Activated naive CD8-positive, alpha-beta T cell treated with anti-CD3 and anti-CD28 coated beads, Interleukin-2, amount 50 U/mL, for 24 hours (primary cell): Measurements from ENCODE around the gene PAM.
"Not testable (repeated sequence)": the region's sequence is repeated elsewhere in the genome, so short reads cannot be mapped to it uniquely, and the experiment has no call there.

Experiments
- ATAC-seq: fragments of 150-1000 bp; cut with Tn5 transposase; one replicate; pipeline ENCODE4 v1.10.0; 2021
- DNase-seq: peaks from one replicate; pipeline ENCODE4 v3.0.0; 2021
- H3K27ac Mint-ChIP-seq: one replicate; pipeline ENCODE4 v1.8.0; 2021; ENCODE audit warnings: mild to moderate bottlenecking, mixed read lengths
- H3K27me3 Mint-ChIP-seq: one replicate; pipeline ENCODE4 v1.8.0; 2021; ENCODE audit warnings: mixed read lengths
- H3K36me3 Mint-ChIP-seq: one replicate; pipeline ENCODE4 v1.8.0; 2021; ENCODE audit warnings: low read depth, mixed read lengths
- H3K4me1 Mint-ChIP-seq: one replicate; pipeline ENCODE4 v1.8.0; 2021; ENCODE audit warnings: mixed read lengths
- H3K4me3 Mint-ChIP-seq: one replicate; pipeline ENCODE4 v1.8.0; 2021; ENCODE audit warnings: mild to moderate bottlenecking, moderate library complexity, mixed read lengths
- H3K9me3 Mint-ChIP-seq: one replicate; pipeline ENCODE4 v1.8.0; 2021; ENCODE audit warnings: mixed read lengths

PAM gene

DNA sequence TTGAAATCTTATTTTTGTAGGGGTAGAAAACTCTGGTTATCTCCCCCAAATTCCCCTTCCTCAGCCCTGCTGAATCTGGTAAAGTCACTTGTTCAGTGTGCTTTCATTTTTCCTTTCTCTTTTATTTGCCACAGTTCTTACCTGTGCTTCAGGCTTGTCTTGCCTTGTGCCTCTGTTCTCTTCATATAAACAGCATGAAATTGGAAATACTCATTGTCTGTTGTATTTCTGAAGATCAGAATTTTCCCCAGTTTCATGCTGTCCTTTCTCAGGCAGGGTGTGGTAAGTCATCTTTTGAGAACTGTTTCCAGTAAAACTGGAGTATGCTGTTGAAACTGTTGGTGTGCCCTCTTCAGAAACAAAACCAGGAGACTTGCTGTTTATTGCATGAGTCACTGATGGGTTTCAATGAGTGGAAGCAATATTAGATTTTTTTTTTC is 7.0 kb downstream of the PAM start:
- Mint-ChIP-seq H3K36me3 (peaks cover 25% of the 10 kb centered on the region), H3K27me3 (no peaks in the 10 kb centered on the region), H3K4me3 (peak overlapping the region; percentile 76), H3K4me1 (peaks cover 91% of the 10 kb centered on the region), H3K9me3 (no peaks in the 10 kb centered on the region), H3K27ac (peak overlapping the region; percentile 92)
- ATAC-seq (peak; percentile 59), DNase-seq (no peak)

DNA sequence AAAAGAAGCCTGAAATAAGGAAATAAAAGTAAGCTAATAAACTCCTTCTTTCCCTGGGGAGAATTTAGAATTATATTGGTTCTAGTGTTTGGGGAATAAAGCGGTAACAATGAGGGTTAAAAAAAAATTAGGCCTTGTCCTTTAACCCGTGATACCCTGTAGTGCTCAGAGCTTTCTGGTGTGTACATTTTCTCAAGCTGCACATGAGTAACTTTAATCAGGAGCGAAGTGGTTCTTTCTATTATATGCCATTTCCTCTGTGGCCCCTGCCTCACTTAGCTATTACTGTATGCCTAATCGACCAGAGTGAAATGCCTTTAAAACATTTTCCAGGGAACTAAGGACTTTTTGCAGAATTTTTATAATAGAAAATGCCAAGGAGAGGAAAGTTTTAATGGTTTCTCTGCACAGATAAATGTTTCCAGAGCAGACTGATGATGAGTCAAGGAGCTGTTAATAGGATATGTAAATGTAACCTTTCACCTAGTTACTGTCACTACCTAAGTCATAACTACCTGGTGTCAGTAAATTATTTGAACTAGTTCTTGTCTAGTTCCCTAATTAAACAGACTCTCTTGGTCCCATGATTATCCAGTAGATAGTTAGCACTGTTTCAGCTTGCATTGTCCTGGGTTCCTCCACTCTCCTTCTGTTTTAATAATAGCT is 7.6 kb downstream of the PAM start:
- peak overlapping the region; percentile 92 for H3K27ac Mint-ChIP-seq

DNA sequence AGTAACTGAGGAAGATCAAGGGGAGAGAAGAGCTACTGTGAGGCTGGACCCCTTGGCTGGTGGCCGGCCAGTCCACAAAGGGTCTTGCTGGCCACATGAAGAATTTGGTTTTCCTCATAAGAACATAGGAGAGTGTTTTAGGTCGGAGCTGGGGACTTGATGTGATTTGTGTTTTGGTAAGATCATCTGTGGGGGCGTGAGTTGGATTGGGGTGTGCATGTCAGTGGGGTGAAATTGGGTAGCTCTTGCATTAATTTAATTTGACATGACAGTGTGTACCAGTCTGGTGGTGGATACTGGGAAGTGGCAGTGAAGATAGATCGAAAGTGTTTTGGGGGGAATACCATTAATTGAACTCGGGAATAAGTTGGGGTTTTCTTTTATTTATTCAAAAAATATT is 8.6 kb downstream of the PAM start:
- DNase-seq (no peak), ATAC-seq (no peak)
- Mint-ChIP-seq H3K4me1 (peaks cover 86% of the 10 kb centered on the region), H3K9me3 (no peaks in the 10 kb centered on the region), H3K4me3 (peak overlapping the region; percentile 76), H3K27me3 (no peaks in the 10 kb centered on the region), H3K36me3 (peaks cover 26% of the 10 kb centered on the region), H3K27ac (peak overlapping the region; percentile 92)

More for the DNA sequence above, 7.6 kb downstream of the PAM start:
- Mint-ChIP-seq H3K4me1 (peaks cover 93% of the 10 kb centered on the region), H3K36me3 (peaks cover 28% of the 10 kb centered on the region), H3K27me3 (no peaks in the 10 kb centered on the region), H3K4me3 (peak overlapping the region; percentile 76), H3K9me3 (no peaks in the 10 kb centered on the region)
- ATAC-seq, result peak; percentile 46
- DNase-seq, result no peak

DNA sequence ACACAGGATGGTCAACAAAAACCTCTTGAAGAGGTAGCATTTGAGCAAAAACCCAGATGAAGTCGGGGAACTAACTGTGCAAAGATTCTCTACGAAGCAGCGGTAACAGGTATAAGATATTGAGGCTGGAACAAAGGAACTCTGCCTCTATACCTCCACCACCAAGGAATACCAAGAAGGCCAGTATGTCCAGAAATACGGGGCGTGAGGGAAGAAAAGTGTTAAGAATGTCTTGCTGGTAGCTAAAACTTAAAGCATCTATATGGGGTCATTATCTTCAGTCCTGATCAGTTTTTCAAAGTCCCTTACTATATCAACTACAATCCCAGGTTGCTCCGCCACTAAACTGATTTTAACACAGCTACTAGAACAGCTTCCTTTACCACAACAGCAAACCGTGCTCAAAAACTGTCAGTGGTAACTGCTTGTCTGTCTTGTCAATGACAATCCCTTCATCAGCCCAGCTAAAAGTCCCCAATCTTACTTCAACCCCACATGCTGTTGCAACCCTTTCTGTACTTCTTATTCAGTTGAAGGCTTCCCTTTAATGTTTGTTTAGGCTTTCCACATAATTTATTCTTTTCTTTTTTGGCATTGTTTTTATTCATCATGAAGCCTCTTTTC is 9.4 kb downstream of the PAM start:
- H3K27me3 Mint-ChIP-seq, result no peaks in the 10 kb centered on the region
- ATAC-seq (no peak), DNase-seq (no peak)
- peak overlapping the region; percentile 69 for H3K4me3 Mint-ChIP-seq
- H3K9me3 Mint-ChIP-seq, result no peaks in the 10 kb centered on the region
- H3K36me3 Mint-ChIP-seq, result peaks cover 26% of the 10 kb centered on the region
- H3K4me1 Mint-ChIP-seq, result peaks cover 79% of the 10 kb centered on the region
- H3K27ac Mint-ChIP-seq, result peak overlapping the region; percentile 80

DNA sequence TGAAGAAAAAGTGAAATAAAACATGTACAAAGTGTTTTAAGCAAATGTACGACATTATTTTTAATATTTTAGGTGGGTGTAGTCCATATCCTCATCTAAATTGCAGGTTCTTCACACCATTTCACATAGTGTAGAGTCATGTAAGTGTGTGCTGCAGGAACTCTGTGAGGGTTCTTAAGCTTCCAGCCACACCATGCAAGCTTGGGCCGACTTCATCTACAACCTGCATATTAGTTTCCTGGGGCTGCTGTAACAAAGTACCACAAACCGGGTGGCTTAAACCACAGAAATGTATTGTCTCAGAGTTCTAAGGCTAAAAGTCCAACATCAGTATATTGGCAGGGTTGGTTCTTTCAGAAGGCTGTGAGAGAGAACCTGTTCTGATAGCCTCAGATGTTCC is 10.2 kb downstream of the PAM start:
- Mint-ChIP-seq H3K27ac (peak overlapping the region; percentile 80), H3K4me1 (peaks cover 70% of the 10 kb centered on the region), H3K4me3 (peak overlapping the region; percentile 69), H3K27me3 (no peaks in the 10 kb centered on the region), H3K36me3 (peaks cover 24% of the 10 kb centered on the region), H3K9me3 (no peaks in the 10 kb centered on the region)
- ATAC-seq, result no peak
- DNase-seq, result no peak

DNA sequence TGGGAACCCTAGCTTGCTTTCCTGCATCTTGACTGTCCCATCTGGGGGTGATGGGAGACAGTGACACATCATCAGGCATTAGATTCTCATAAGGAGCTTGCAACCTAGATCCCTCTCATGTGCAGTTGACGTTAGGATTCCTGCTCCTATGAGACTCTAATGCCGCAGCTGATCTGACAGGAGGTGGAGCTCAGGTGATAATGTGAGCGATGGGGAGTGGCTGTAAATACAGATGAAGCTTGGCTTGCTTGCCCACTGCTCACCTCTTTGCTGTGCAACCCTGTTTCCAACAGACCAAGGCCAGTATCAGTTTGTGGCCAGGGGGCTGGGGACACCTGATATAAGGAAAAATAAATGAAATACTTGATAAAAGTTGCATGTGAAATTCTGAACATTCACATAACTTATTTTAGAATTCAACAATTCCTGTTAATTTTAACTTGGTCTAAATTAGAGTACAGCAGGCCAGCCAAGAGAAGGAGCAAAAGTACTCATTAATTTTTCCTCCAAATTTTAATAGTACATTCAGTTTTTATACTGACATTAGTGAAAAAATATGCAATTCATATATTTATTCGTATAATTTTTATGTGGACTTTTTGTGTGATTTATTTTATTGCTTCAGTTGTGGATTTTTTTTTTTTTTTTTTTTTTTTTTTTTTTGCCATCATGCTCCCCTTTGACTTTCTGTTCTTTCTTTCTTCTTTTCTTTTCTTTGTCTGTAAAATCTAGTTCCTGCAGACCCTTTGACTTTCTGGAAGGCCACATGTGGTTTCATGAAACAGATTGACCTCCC is 11.4 kb downstream of the PAM start:
- Mint-ChIP-seq H3K9me3 (no peaks in the 10 kb centered on the region), H3K4me1 (peaks cover 59% of the 10 kb centered on the region), H3K27me3 (no peaks in the 10 kb centered on the region), H3K36me3 (peaks cover 24% of the 10 kb centered on the region), H3K27ac (peak overlapping the region; percentile 81), H3K4me3 (peak overlapping the region; percentile 24)
- DNase-seq, result no peak
- no peak for ATAC-seq

DNA sequence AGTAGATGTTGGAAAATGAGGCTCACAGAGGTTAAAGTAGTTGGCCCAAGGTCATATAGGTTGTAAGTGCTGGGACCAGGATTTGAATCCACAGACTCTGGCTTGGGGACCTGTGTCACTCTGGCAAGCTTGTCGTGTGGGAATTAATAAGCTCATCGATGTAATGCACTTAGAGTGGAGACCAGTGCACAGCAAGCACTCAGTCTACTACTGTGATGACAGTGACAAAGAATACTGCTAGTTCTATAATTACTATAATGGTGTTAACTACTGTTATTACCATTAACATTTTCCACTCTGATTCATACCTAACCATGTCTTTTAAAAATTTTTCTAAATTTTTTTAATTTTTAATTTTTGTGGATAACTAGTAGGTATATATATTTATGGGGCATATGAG is 12.8 kb downstream of the PAM start:
- H3K36me3 Mint-ChIP-seq, result peaks cover 24% of the 10 kb centered on the region
- no peaks in the 10 kb centered on the region for H3K27me3 Mint-ChIP-seq
- peak overlapping the region; percentile 45 for H3K4me3 Mint-ChIP-seq
- peak overlapping the region; percentile 81 for H3K27ac Mint-ChIP-seq
- DNase-seq (no peak), ATAC-seq (peak; percentile 87)
- no peaks in the 10 kb centered on the region for H3K9me3 Mint-ChIP-seq
- peaks cover 46% of the 10 kb centered on the region for H3K4me1 Mint-ChIP-seq

DNA sequence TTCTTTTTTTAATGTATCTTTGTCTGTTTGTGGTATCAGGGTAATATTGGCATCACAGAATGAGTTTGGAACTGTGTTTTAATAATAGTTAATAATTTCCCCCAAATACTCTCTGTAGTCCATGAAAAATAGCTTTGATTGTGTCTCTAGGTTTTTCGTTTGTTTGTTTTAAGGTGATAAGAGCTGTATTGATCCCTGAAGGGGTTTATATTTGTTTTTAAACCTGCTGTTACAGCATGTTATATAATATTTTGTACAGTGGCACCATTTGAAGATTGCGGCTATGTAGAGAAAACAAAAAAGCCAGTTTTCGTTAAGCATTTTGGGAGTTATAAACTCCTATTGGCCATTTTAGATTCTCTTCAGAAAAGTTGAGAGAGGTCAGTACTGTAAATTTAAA is 15.7 kb downstream of the PAM start:
- H3K9me3 Mint-ChIP-seq, result peaks cover 8% of the 10 kb centered on the region
- peaks cover 18% of the 10 kb centered on the region for H3K36me3 Mint-ChIP-seq
- no peaks in the 10 kb centered on the region for H3K27me3 Mint-ChIP-seq
- DNase-seq (no peak), ATAC-seq (no peak)
- H3K27ac Mint-ChIP-seq, result no peak overlapping the region
- H3K4me1 Mint-ChIP-seq, result peaks cover 34% of the 10 kb centered on the region
- H3K4me3 Mint-ChIP-seq, result no peak overlapping the region

DNA sequence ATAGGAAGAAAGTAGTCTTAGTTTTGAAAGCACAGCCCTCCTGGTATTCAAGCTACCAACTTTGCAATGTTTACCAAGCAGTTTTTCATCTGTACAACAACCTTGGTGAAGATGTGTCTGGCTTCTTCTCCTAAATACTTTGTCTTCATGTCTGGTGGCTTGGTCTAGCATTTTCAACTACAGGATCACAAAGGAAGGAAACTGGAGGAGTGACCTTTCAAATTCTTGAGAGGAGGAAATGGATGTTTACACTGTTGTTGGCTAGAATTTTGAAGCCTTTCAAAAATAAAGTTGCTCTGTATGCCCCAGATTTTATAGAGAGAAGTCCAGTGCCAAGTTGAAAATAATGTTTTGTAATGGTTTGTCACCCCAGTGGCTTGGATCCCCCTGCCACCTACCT is 16.3 kb downstream of the PAM start:
- H3K4me1 Mint-ChIP-seq, result peaks cover 36% of the 10 kb centered on the region
- no peak for ATAC-seq
- peak overlapping the region; percentile 82 for H3K27ac Mint-ChIP-seq
- peak overlapping the region; percentile 56 for H3K4me3 Mint-ChIP-seq
- DNase-seq, result no peak
- H3K36me3 Mint-ChIP-seq, result peaks cover 20% of the 10 kb centered on the region
- no peaks in the 10 kb centered on the region for H3K27me3 Mint-ChIP-seq
- H3K9me3 Mint-ChIP-seq, result peaks cover 8% of the 10 kb centered on the region

DNA sequence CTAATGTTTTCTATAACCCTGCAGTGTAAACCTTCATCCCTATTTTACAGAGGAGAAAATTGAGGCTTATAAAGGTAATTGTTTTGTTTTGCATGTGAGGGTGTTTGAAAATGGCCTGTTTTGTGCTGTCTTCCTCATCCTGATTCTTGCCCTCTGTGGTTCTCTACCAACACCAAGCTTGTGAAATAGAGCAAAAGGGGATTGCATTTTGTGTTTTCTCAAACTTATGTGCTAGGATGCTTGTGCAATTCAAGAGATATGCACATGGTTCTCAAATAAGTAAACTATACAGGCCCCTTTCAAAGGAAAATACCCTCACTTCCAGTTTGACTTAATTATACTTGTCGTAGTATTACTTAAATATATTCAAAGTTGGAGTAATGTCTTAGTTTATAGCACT is 17.2 kb downstream of the PAM start:
- DNase-seq (no peak), ATAC-seq (no peak)
- Mint-ChIP-seq H3K9me3 (peaks cover 8% of the 10 kb centered on the region), H3K36me3 (peaks cover 17% of the 10 kb centered on the region), H3K27me3 (no peaks in the 10 kb centered on the region), H3K4me3 (no peak overlapping the region), H3K27ac (no peak overlapping the region), H3K4me1 (peaks cover 37% of the 10 kb centered on the region)

DNA sequence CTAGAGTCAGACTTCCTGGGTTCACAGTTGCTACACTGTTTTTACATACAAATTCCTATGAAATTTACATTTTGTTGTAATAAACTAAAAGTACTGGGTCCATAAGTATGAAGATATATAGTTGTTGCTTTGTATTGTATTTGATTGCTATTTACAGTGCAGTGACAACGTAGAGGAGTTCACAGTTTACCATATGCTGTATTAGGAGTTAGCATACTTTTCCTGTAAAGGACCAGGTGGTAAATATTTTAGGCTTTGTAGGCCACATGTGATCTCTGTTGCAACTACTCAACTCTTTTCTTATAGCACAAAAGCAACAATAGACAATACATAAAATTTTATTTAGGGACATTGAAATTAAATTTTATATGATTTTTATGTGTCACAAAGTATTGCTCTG is 18.0 kb downstream of the PAM start:
- Mint-ChIP-seq H3K27me3 (no peaks in the 10 kb centered on the region), H3K9me3 (peaks cover 8% of the 10 kb centered on the region), H3K4me1 (peaks cover 39% of the 10 kb centered on the region), H3K36me3 (peaks cover 17% of the 10 kb centered on the region), H3K27ac (no peak overlapping the region), H3K4me3 (no peak overlapping the region)
- DNase-seq (no peak), ATAC-seq (no peak)

DNA sequence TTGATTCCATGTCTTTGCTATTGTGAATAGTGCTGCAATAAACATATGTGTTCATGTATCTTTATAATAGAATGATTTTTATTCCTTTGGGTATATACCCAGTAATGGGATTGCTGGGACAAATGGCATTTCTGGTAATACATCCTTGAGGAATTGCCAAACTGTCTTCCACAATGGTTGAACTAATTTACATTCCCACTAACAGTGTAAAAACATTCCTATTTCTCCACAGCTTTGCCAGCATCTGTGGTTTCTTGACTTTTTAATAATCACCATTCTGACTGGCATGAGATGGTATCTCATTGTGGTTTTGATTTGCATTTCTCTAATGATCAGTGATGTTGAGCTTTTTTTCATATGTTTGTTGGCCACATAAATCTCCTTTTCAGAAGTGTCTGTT is 20.7 kb downstream of the PAM start:
- H3K27me3 Mint-ChIP-seq, H3K9me3 Mint-ChIP-seq, DNase-seq, ATAC-seq: not testable (repeated sequence)
- Mint-ChIP-seq H3K4me3 (peak overlapping the region; percentile 16), H3K27ac (peak overlapping the region; percentile 95), H3K4me1 (peaks cover 62% of the 10 kb centered on the region), H3K36me3 (peaks cover 24% of the 10 kb centered on the region)

DNA sequence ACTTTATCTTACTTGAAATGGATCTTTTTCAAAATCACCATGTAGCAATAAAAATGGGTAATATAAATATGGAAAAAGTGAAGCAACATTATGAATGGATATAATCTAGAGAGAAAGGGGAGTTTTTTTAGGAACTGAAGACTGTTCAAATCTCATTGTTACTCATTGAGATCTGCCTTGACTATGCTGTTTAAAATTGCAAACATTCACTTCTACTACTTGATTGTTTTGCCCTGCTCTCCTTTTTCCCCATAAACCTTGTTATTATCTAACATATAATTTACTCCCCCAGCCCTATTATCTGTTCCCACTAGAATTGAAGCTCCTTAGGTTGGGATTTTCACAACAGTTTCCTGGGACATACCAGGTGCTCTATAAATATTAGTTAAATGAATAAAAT is 22.0 kb downstream of the PAM start:
- ATAC-seq (no peak), DNase-seq (no peak)
- Mint-ChIP-seq H3K4me3 (peak overlapping the region; percentile 24), H3K36me3 (peaks cover 24% of the 10 kb centered on the region), H3K4me1 (peaks cover 72% of the 10 kb centered on the region), H3K9me3 (peaks cover 8% of the 10 kb centered on the region), H3K27ac (peak overlapping the region; percentile 95), H3K27me3 (no peaks in the 10 kb centered on the region)

DNA sequence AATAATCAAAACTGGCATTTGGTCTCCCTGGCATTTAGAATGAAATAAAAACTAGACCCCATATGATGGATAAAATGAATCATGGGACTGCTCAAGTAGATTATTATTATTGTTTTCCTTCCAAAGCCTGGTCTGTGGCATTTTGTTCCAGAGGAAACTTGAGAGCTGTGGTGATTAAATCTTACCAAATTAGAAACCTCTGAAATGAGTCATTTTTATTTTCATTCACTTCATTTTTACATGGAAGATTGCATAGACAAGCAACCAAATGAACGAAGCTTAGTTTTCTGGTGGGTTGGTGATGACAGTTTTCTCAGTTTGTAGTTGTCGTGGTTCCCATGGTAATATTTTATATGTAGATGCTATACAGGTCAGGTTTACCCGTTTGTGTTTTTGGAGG is 23.4 kb downstream of the PAM start:
- DNase-seq (no peak), ATAC-seq (peak; percentile 92)
- Mint-ChIP-seq H3K27ac (peak overlapping the region; percentile 95), H3K4me1 (peaks cover 85% of the 10 kb centered on the region), H3K27me3 (no peaks in the 10 kb centered on the region), H3K36me3 (peaks cover 32% of the 10 kb centered on the region), H3K4me3 (peak overlapping the region; percentile 65), H3K9me3 (peaks cover 8% of the 10 kb centered on the region)

DNA sequence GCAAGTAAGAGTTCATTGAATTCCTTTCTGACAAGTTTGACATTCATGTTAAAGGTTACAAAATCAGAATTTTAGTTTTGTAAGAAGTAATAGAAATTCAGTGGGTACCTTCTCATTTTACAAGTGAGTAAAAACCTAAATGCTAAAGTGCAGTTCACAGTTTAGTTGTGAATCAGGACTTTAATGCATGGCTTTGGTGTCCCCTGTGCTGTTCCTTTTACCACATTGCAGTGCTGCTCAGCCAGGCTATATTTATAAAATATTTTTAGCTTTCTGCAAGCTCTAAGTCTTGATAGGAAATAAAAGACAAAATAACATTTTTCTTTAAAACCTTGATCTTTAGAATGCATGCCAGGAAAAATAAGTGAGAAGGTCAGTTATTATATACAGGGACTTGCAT is 26.3 kb downstream of the PAM start:
- Mint-ChIP-seq H3K4me1 (peaks cover 80% of the 10 kb centered on the region), H3K36me3 (peaks cover 23% of the 10 kb centered on the region), H3K9me3 (no peaks in the 10 kb centered on the region), H3K27me3 (no peaks in the 10 kb centered on the region), H3K4me3 (no peak overlapping the region), H3K27ac (peak overlapping the region; percentile 75)
- DNase-seq, result no peak
- no peak for ATAC-seq
